GM23338 (cell line): ENCODE measurements around the gene INPP5A. TPM values are rescaled to one million over a fixed set of nuclear protein-coding genes. Genes with fewer than 3 reads are reported as not detected.
A peak's percentile ranks its signal among the peaks of the same experiment; 100 is the strongest.

Source experiments
- ATAC-seq: fragments of 200-7000 bp; cut with Tn5 transposase; 3 replicates; pipeline ENCODE4 v1.9.1; 2020
- DNase-seq: peaks from one replicate; pipeline ENCODE4 v3.0.0-alpha.2; 2015; ENCODE audit warnings: low spot score
- H2AFZ ChIP-seq: fragments of 200-600 bp; sonication (generic); 2 replicates; pipeline ENCODE4 v1.8.0; 2016; ENCODE audit warnings: antibody characterized with exemption, mild to moderate bottlenecking, moderate library complexity
- H3F3A ChIP-seq: fragments of 200-600 bp; sonication (generic); replicated peaks from 2 replicates; pipeline ENCODE4 v1.8.0; 2017; ENCODE audit warnings: antibody characterized with exemption, mixed run types, low read depth
- H3K27ac ChIP-seq: fragments of 200-600 bp; sonication (generic); 2 replicates; pipeline ENCODE4 v1.6.1; 2016; ENCODE audit warnings: low read depth
- H3K27me3 ChIP-seq: fragments of 200-600 bp; sonication (generic); 2 replicates; pipeline ENCODE4 v1.8.0; 2016; ENCODE audit warnings: mild to moderate bottlenecking, mixed run types, moderate library complexity; ENCODE audit not compliant: insufficient read depth
- H3K36me3 ChIP-seq: fragments of 200-600 bp; sonication (generic); 2 replicates; pipeline ENCODE4 v1.8.0; 2016; ENCODE audit warnings: mild to moderate bottlenecking; ENCODE audit not compliant: insufficient read depth
- H3K4me1 ChIP-seq: fragments of 200-600 bp; sonication (generic); 2 replicates; pipeline ENCODE4 v1.8.0; 2016; ENCODE audit warnings: mild to moderate bottlenecking, moderate library complexity; ENCODE audit not compliant: insufficient read depth
- H3K4me2 ChIP-seq: fragments of 200-600 bp; sonication (generic); 2 replicates; pipeline ENCODE4 v1.7.1; 2017; ENCODE audit warnings: mixed run types
- H3K4me3 ChIP-seq: fragments of 200-600 bp; sonication (generic); 2 replicates; pipeline ENCODE4 v1.6.1; 2016; ENCODE audit warnings: mixed run types
- H3K79me2 ChIP-seq: fragments of 200-600 bp; sonication (generic); replicated peaks from 2 replicates; pipeline ENCODE4 v1.8.0; 2017; ENCODE audit warnings: mild to moderate bottlenecking; ENCODE audit not compliant: insufficient read depth
- H3K9me2 ChIP-seq: fragments of 200-600 bp; sonication (generic); 2 replicates; pipeline ENCODE4 v1.8.0; 2017; ENCODE audit not compliant: insufficient read depth
- H4K20me1 ChIP-seq: fragments of 200-600 bp; sonication (generic); replicated peaks from 2 replicates; pipeline ENCODE4 v1.8.0; 2017; ENCODE audit warnings: mild to moderate bottlenecking; ENCODE audit not compliant: insufficient read depth
- H3K27ac Mint-ChIP-seq: 2 replicates; pipeline ENCODE4 v1.8.0; 2020; ENCODE audit warnings: inconsistent platforms, mild to moderate bottlenecking, moderate library complexity, mixed read lengths
- H3K27me3 Mint-ChIP-seq: 3 replicates; pipeline ENCODE4 v1.8.0; 2022; ENCODE audit warnings: low read depth, mild to moderate bottlenecking, moderate library complexity, mixed read lengths, inconsistent platforms; ENCODE audit not compliant: insufficient read depth, poor library complexity
- H3K36me3 Mint-ChIP-seq: 3 replicates; pipeline ENCODE4 v1.8.0; 2021; ENCODE audit warnings: low read depth, mild to moderate bottlenecking, inconsistent platforms, moderate library complexity, mixed read lengths
- H3K4me1 Mint-ChIP-seq: 3 replicates; pipeline ENCODE4 v1.8.0; 2020; ENCODE audit warnings: mild to moderate bottlenecking, inconsistent platforms, mixed read lengths
- H3K4me3 Mint-ChIP-seq: 3 replicates; pipeline ENCODE4 v1.8.0; 2021; ENCODE audit warnings: moderate library complexity, mild to moderate bottlenecking, inconsistent platforms, mixed read lengths
- H3K9me3 Mint-ChIP-seq: 3 replicates; pipeline ENCODE4 v1.8.0; 2020; ENCODE audit warnings: moderate library complexity, mild to moderate bottlenecking, inconsistent platforms, mixed read lengths
- CTCF ChIP-seq, 2 experiments: fragments of 200-600 bp in 1 of 2; sonication (generic) in 1 of 2; conservative IDR thresholded peaks; 2 replicates each; pipeline versions ENCODE4 v1.5.1 to v1.6.1; 2016 to 2017; ENCODE audit warnings: antibody characterized with exemption in 2 of 2, low read depth in 2 of 2, mild to moderate bottlenecking in 2 of 2, moderate library complexity in 1 of 2
- EZH2 ChIP-seq: fragments of 200-600 bp; sonication (generic); IDR thresholded peaks from one replicate; pipeline ENCODE4 v1.8.0; 2017; ENCODE audit warnings: antibody characterized with exemption, mild to moderate bottlenecking, low read depth; ENCODE audit not compliant: unreplicated experiment
- EZH2phosphoT487 ChIP-seq: fragments of 200-600 bp; sonication (generic); IDR thresholded peaks from one replicate; pipeline ENCODE4 v1.8.1; 2018; ENCODE audit warnings: antibody characterized with exemption; ENCODE audit not compliant: unreplicated experiment
- JUNB ChIP-seq: IDR thresholded peaks from one replicate; pipeline ENCODE4 v1.6.1; 2016; ENCODE audit warnings: antibody characterized with exemption; ENCODE audit not compliant: unreplicated experiment
- NANOG ChIP-seq: IDR thresholded peaks from 2 replicates; pipeline ENCODE4 v1.6.1; 2016; ENCODE audit warnings: antibody characterized with exemption, borderline replicate concordance
- ZNF114 ChIP-seq: fragments of 250-450 bp; sonication (Bioruptor Pico); IDR thresholded peaks from 2 replicates; pipeline ENCODE4 v1.5.0; 2020; ENCODE audit warnings: mild to moderate bottlenecking, moderate library complexity
- ZNF331 ChIP-seq: fragments of 250-450 bp; sonication (Bioruptor Pico); IDR thresholded peaks from 2 replicates; pipeline ENCODE4 v1.5.0; 2020; ENCODE audit warnings: low read depth, mild to moderate bottlenecking, moderate library complexity
- polyA plus RNA-seq: library from polyadenylated mRNA; unstranded; fragments of >200 nt; fragmentation: Nextera tagmentation; extraction: Ambion mirVana; gene quantifications from 2 replicates; pipeline ENCODE4 v1.2.1, GENCODE V29; 2016
- total RNA-seq: library from RNA; depleted of rRNA; stranded (reverse); fragments of >200 nt; shearing (Covaris generic); gene quantifications from 2 replicates; pipeline ENCODE4 v1.2.3, GENCODE V29; 2014

INPP5A gene
- total and polyA plus RNA-seq, 2 experiments from 2014 or later = 5.9 to 40.6 TPM

- no peak for TF ChIP-seq ZNF114 (CRISPR knock-in tag)
- no peak for TF ChIP-seq CTCF (conservative IDR thresholded peaks at IDR 0.05; ENCODE audit: low read depth in 2 of 2)
- no peak for TF ChIP-seq EZH2
These were observed 266.7 kb downstream of the INPP5A start (continued) for GRCh38 chr10:132804287-132804686.

GRCh38 chr10:132804785-132805426, 267.3 kb downstream of the INPP5A start:
- H3F3A ChIP-seq = no peaks in the 10 kb centered on the region
- no peaks in the 10 kb centered on the region for H3K36me3 ChIP-seq
- H3K9me2 ChIP-seq = no peaks in the 10 kb centered on the region
- H3K4me2 ChIP-seq = no peak overlapping the region
- no peak overlapping the region for H3K4me3 ChIP-seq
- TF ChIP-seq JUNB = no peak
- Mint-ChIP-seq H3K4me1 (peaks cover 4% of the 10 kb centered on the region; the same call in 1 of the 3 replicates), H3K27ac (no peak overlapping the region), H3K4me3 (no peak overlapping the region), H3K27me3 (peaks cover 6% of the 10 kb centered on the region), H3K36me3 (no peaks in the 10 kb centered on the region; the same call in 2 of the 3 replicates), H3K9me3 (0 out of 3 replicates have a peak, but pooled peaks cover 3% of the 10 kb centered on the region)
- H3K4me1 ChIP-seq = no peaks in the 10 kb centered on the region
- peak; percentile 17 for ATAC-seq
- H4K20me1 ChIP-seq = no peaks in the 10 kb centered on the region
- H2AFZ ChIP-seq = no peak overlapping the region
- H3K27me3 ChIP-seq = no peaks in the 10 kb centered on the region
- no peaks in the 10 kb centered on the region for H3K79me2 ChIP-seq
- no peak for DNase-seq
- no peak overlapping the region for H3K27ac ChIP-seq

GRCh38 chr10:132805599-132805998, 268.0 kb downstream of the INPP5A start:
- Histone ChIP-seq H2AFZ (no peak overlapping the region), H3K27me3 (no peaks in the 10 kb centered on the region), H3K4me2 (no peak overlapping the region), H3K9me2 (no peaks in the 10 kb centered on the region), H4K20me1 (no peaks in the 10 kb centered on the region), H3K79me2 (no peaks in the 10 kb centered on the region), H3K27ac (no peak overlapping the region), H3K4me1 (no peaks in the 10 kb centered on the region), H3K36me3 (no peaks in the 10 kb centered on the region), H3K4me3 (no peak overlapping the region), H3F3A (no peaks in the 10 kb centered on the region)
- H3K27ac Mint-ChIP-seq = no peak overlapping the region
- TF ChIP-seq JUNB = no peak
- TF ChIP-seq ZNF331 (CRISPR knock-in tag) = no peak
- TF ChIP-seq NANOG = no peak
- TF ChIP-seq CTCF (conservative IDR thresholded peaks at IDR 0.05; ENCODE audit: low read depth in 2 of 2) = no peak
- no peak for TF ChIP-seq EZH2phosphoT487
- H3K27me3 Mint-ChIP-seq = peaks cover 10% of the 10 kb centered on the region
- H3K36me3 Mint-ChIP-seq = no peaks in the 10 kb centered on the region; the same call in 2 of the 3 replicates
- H3K4me1 Mint-ChIP-seq = peaks cover 4% of the 10 kb centered on the region; the same call in 1 of the 3 replicates
- no peak for DNase-seq
- no peak overlapping the region for H3K4me3 Mint-ChIP-seq
- 0 out of 3 replicates have a peak, but pooled peaks cover 3% of the 10 kb centered on the region for H3K9me3 Mint-ChIP-seq
- no peak for ATAC-seq
